Motor neuron (in vitro differentiated cells): ENCODE measurements around the gene SLC2A11. TPM values are rescaled to one million over a fixed set of nuclear protein-coding genes. Genes with fewer than 3 reads are reported as not detected.

ENCODE experiments used
- ATAC-seq, 8 experiments: fragments of 200-7000 bp; cut with Tn5 transposase; replicated peaks in 6 of 8; 2 replicates each; pipeline ENCODE4 v1.8.0; 2021; ENCODE audit warnings: mild to moderate bottlenecking in 8 of 8, moderate library complexity in 8 of 8
- H3K27ac ChIP-seq, 2 donors: fragments of 250-450 bp; sonication (Bioruptor Pico); 2 replicates each; pipeline ENCODE4 v1.9.0; 2021; ENCODE audit warnings: antibody characterized with exemption in 2 of 2, mild to moderate bottlenecking in 2 of 2, moderate library complexity in 1 of 2
- H3K4me1 ChIP-seq, 2 donors: fragments of 250-450 bp; sonication (Bioruptor Pico); replicated peaks in 1 of 2; 2 replicates each; pipeline ENCODE4 v1.6.1; 2021; ENCODE audit warnings: antibody characterized with exemption in 2 of 2, mild to moderate bottlenecking in 2 of 2, moderate library complexity in 1 of 2
- H3K4me3 ChIP-seq, 5 donors: fragments of 250-450 bp; sonication (Bioruptor Pico); 2 replicates each; pipeline ENCODE4 v1.9.0; 2021; ENCODE audit warnings: antibody characterized with exemption in 5 of 5, mild to moderate bottlenecking in 5 of 5, moderate library complexity in 4 of 5
- WGBS, 10 experiments: fragments of 450-650 bp; shearing (Covaris generic); methylation state at CpG; one replicate each; pipeline ENCODE4 v1.0.0; 2022; 5-methylcytosine and 5-hydroxymethylcytosine counted together
- in situ Hi-C, 9 experiments: fragments of 400-800 bp; cut with MboI; loops; one replicate each; pipeline ENCODE4 v1.15.0; 2021; ENCODE audit warnings: low sequenced_read_pairs in 9 of 9, low pct_unique_long_range_greater_than_20kb in 2 of 9; ENCODE audit not compliant: unreplicated experiment in 9 of 9
- total RNA-seq, 8 experiments: library from RNA; unstranded; fragments of 300-600 nt; gene quantifications; 2 replicates each; pipeline versions ENCODE4 v1.2.3 to v1.2.4, GENCODE V29; 2022

SLC2A11 gene, protein sequence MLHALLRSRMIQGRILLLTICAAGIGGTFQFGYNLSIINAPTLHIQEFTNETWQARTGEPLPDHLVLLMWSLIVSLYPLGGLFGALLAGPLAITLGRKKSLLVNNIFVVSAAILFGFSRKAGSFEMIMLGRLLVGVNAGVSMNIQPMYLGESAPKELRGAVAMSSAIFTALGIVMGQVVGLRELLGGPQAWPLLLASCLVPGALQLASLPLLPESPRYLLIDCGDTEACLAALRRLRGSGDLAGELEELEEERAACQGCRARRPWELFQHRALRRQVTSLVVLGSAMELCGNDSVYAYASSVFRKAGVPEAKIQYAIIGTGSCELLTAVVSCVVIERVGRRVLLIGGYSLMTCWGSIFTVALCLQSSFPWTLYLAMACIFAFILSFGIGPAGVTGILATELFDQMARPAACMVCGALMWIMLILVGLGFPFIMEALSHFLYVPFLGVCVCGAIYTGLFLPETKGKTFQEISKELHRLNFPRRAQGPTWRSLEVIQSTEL
- total RNA-seq = 10 to 100 TPM; 17.7 to 25.6 (median 22.3) TPM

GRCh38 chr22:23857606-23858483, at the start of gene SLC2A11:
TSS of gene SLC2A11 (plus strand) at chr22:23857875. CDS start at chr22:23858000, 125 bp downstream.
- peak within 1 kb of the TSS; percentile 44 to 69 (median 57) for H3K4me3 ChIP-seq
- ATAC-seq = peak; percentile 83 to 94 (median 86)
- WGBS, 10 experiments = 0 to 7% (median 0%) methylated on average over 1 to 18 of the region's 60 CpGs; no CpG with 5 or more reads in 5 of the 10 experiments
- peaks cover 15 to 16% of the 10 kb centered on the region in 2 donors for H3K4me1 ChIP-seq
- H3K27ac ChIP-seq = peak within 1 kb of the TSS; percentile 93 to 96
- in situ Hi-C loops = no loop called here

GRCh38 chr22:23812378-23812777, 45.3 kb upstream of the SLC2A11 start:
- in situ Hi-C loops = no loop called here
- no peak for ATAC-seq
- WGBS, 10 experiments = 84 to 100% (median 100%) methylated on average over 1 to 4 of the region's 4 CpGs
- Histone ChIP-seq H3K4me3 (no peak overlapping the region), H3K27ac (no peak overlapping the region), H3K4me1 (no peaks in the 10 kb centered on the region)

DNA sequence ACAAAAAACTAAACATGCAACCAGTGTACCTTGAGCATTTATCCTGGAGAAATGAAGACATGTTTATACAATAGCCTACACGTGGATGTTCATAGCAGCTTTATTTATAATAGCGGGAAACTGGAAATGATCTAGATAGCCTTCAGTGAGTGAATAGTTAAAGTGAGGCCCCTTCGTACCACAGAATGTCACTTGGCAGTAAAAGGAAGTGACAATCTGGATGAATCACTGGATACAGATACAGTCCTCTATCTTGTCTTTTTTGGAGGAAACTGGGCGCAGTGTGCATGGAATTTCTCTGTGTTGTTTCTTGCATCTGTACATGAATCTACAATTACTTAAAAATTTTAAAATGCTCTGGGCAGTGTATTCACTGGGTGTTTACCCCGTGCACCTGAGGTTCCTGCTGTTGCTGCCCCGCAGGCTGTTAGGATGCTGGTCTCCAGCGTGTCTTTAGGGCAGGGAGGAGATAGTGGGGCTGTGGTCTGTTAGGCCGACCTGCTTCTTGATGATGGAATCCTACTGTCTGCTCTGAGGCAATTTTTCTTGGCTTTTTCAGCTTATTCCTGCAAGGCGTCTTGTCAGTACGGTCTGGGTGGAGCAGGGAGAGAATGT, 42.0 kb upstream of the SLC2A11 start:
- WGBS, 10 experiments = 59 to 100% (median 85%) methylated on average over 2 to 8 of the region's 10 CpGs
- Histone ChIP-seq H3K27ac (no peak overlapping the region), H3K4me1 (no peaks in the 10 kb centered on the region), H3K4me3 (no peak overlapping the region)
- in situ Hi-C loops = no loop called here
- no peak for ATAC-seq

DNA sequence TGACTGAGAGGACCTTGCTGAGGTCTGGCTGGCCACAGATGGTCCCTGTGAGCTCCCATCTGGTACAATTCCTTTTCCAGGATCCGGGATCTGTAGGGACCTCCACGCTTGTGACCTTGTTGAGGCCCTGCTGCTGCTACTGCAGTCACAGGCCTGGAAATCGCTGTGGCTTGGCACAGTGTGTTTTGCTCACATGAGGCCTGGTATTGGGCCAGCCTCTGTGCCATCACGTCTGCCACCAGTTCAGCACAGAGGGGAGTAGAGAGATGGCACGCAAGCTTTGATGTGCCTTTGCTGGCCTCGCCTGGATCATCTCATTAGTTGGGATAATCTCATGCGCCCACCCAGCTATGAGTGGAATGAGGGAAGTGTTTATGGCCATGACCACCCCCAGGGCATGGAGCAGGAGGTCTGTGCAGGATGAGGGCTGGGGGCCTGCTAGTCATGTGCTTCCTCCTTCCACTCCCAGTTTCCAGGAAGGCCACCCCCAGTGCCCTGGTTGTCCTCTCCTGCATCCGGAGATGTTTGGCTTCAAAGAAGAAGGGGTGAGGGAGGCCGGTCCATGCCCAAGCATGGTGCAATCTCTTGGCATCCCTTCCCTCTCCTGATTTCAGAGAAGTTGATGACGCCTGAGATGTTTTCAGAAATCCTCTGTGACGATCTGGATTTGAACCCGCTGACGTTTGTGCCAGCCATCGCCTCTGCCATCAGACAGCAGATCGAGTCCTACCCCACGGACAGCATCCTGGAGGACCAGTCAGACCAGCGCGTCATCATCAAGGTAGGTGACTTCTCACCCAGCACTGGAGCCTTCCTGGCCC, 41.3 kb upstream of the SLC2A11 start:
- no peak overlapping the region for H3K27ac ChIP-seq
- no peak overlapping the region for H3K4me3 ChIP-seq
- in situ Hi-C loops = no loop called here
- peak in 1 of 8 experiments; percentile 80 for ATAC-seq
- WGBS, 10 experiments = 0 to 100% (median 94%) methylated on average over 1 to 7 of the region's 18 CpGs; no CpG with 5 or more reads in 1 of the 10 experiments
- no peaks in the 10 kb centered on the region for H3K4me1 ChIP-seq

DNA sequence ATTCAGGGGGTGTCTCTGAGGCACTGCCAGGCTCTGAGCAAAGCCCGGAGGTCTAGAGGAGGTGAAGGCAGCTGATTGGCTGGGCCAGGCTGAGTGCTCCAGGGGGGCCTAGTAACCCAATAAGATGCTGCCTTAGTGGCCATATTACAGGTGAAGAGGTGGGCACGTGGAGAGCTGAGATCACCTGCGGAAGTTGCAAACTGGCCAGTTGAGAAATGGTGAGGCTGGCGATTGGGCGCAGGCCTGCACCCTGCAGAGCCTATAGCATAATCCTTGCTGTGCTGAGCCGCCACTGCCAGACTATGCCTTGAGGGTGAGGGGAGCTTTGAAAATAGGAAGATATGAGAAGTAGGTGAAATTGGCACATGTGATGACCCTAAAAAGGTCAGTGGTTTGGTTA, 40.5 kb upstream of the SLC2A11 start:
- WGBS, 10 experiments = 80 to 100% (median 100%) methylated on average over 1 to 2 of the region's 6 CpGs; no CpG with 5 or more reads in 7 of the 10 experiments
- H3K4me3 ChIP-seq = no peak overlapping the region
- no peak overlapping the region for H3K27ac ChIP-seq
- H3K4me1 ChIP-seq = no peaks in the 10 kb centered on the region
- in situ Hi-C loops = no loop called here
- no peak for ATAC-seq

DNA sequence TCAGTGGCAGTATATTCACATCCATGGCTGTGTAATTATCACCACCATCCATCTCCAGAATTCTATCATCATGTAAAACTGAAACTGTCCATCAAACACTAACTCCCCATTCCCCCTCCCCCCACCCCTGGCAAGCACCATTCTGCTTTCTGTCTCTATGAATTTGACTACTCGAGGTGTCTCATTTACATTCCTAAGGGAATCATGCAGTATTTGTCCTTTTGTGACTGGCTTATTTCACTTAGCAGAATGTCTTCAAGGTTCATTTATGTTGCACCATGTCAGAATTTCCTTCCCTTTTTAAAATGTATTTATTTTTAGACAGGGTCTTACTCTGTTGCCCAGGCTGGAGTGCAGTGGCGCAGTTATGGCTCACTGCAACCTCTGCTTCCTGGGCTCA, 39.1 kb upstream of the SLC2A11 start:
- Histone ChIP-seq H3K27ac (no peak overlapping the region), H3K4me1 (no peaks in the 10 kb centered on the region), H3K4me3 (no peak overlapping the region)
- in situ Hi-C loops = no loop called here
- ATAC-seq = no peak
- WGBS, 10 experiments = 17 to 100% (median 100%) methylated on average over 1 of the region's 2 CpGs; no CpG with 5 or more reads in 6 of the 10 experiments

- WGBS, 10 experiments = 25 to 100% (median 50%) methylated on average over 1 to 2 of the region's 4 CpGs; no CpG with 5 or more reads in 2 of the 10 experiments
- Histone ChIP-seq H3K27ac (no peak overlapping the region), H3K4me3 (no peak overlapping the region), H3K4me1 (no peaks in the 10 kb centered on the region)
- peak in 3 of 8 experiments; percentile 35 to 88 (median 57) for ATAC-seq
- in situ Hi-C loops = no loop called here
Observed at GRCh38 chr22:23820748-23821211, 36.9 kb upstream of the SLC2A11 start.

- ATAC-seq = no peak
- in situ Hi-C loops = no loop called here
Observed at GRCh38 chr22:23822101-23822671, 35.5 kb upstream of the SLC2A11 start.

GRCh38 chr22:23823331-23823791, 34.3 kb upstream of the SLC2A11 start:
- Histone ChIP-seq H3K4me3 (no peak overlapping the region), H3K27ac (no peak overlapping the region), H3K4me1 (no peaks in the 10 kb centered on the region)
- in situ Hi-C loops = no loop called here
- ATAC-seq = no peak
- 90 to 100% (median 100%) methylated on average over 1 to 5 of the region's 14 CpGs; no CpG with 5 or more reads in 4 of the 10 experiments for WGBS, 10 experiments

More at GRCh38 chr22:23822101-23822671, 35.5 kb upstream of the SLC2A11 start:
- 100% methylated on average over 1 to 2 of the region's 6 CpGs; no CpG with 5 or more reads in 7 of the 10 experiments for WGBS, 10 experiments
- Histone ChIP-seq H3K27ac (no peak overlapping the region), H3K4me1 (no peaks in the 10 kb centered on the region), H3K4me3 (no peak overlapping the region)

GRCh38 chr22:23824476-23825245, 33.0 kb upstream of the SLC2A11 start:
- in situ Hi-C loops = no loop called here
- Histone ChIP-seq H3K27ac (no peak overlapping the region), H3K4me3 (no peak overlapping the region), H3K4me1 (no peaks in the 10 kb centered on the region)
- no peak for ATAC-seq
- WGBS, 10 experiments = 100% methylated on average over 1 to 2 of the region's 13 CpGs; no CpG with 5 or more reads in 8 of the 10 experiments

- Histone ChIP-seq H3K4me1 (no peaks in the 10 kb centered on the region), H3K27ac (no peak overlapping the region), H3K4me3 (no peak overlapping the region)
- in situ Hi-C loops = no loop called here
- 83 to 100% (median 98%) methylated on average over 1 to 6 of the region's 12 CpGs; no CpG with 5 or more reads in 2 of the 10 experiments for WGBS, 10 experiments
- no peak for ATAC-seq
Observed at GRCh38 chr22:23825246-23825905, 32.3 kb upstream of the SLC2A11 start.
